ENCODE results near the gene AGRN. TPM values are rescaled to one million over a fixed set of nuclear protein-coding genes. Genes with fewer than 3 reads are reported as not detected.
A peak's percentile ranks its signal among the peaks of the same experiment; 100 is the strongest.

AGRN gene
- total RNA-seq, 1 experiment from 2014 or later: 134 TPM

GRCh38 chr1:1067860-1068516 is 48.1 kb downstream of the AGRN start:
- TF ChIP-seq EZH2phosphoT487 (IDR thresholded peaks at IDR 0.05; ENCODE audit: borderline replicate concordance): no peak
- TF ChIP-seq YY1 (IDR thresholded peaks at IDR 0.05; ENCODE audit: extremely low read depth, insufficient replicate concordance, low read depth, low read length): no peak
- TF ChIP-seq SRF (IDR thresholded peaks at IDR 0.05; ENCODE audit: low read depth): no peak
- TF ChIP-seq REST (IDR thresholded peaks at IDR 0.05; ENCODE audit: low read depth): no peak
- TF ChIP-seq CTCF (IDR thresholded peaks at IDR 0.05 in 2 of 3, conservative IDR thresholded peaks at IDR 0.05 in 1 of 3; ENCODE audit: borderline replicate concordance in 1 of 3, insufficient read depth in 1 of 3, low read depth in 2 of 3, low read length in 2 of 3): no peak
- no peak for TF ChIP-seq ZNF274 (IDR thresholded peaks at IDR 0.05; ENCODE audit: low read depth, low read length)
- no peak for TF ChIP-seq POLR2A (IDR thresholded peaks at IDR 0.05; ENCODE audit: borderline replicate concordance, extremely low read depth, insufficient read depth, insufficient read length)
- TF ChIP-seq CEBPB (IDR thresholded peaks at IDR 0.05; ENCODE audit: low read depth): no peak
- no peak for TF ChIP-seq ELF1 (IDR thresholded peaks at IDR 0.05; ENCODE audit: borderline replicate concordance, low read depth)
- TF ChIP-seq JUND (IDR thresholded peaks at IDR 0.05): no peak
- no peak for TF ChIP-seq ATF3 (IDR thresholded peaks at IDR 0.05)
- TF ChIP-seq CBX3 (IDR thresholded peaks at IDR 0.05; ENCODE audit: low read depth): no peak
- no peak for TF ChIP-seq ZBTB33 (IDR thresholded peaks at IDR 0.05; ENCODE audit: extremely low read depth, insufficient replicate concordance, low read length)
- ChIA-PET RAD21 (ENCODE audit: low non-redundant PET in 1 of 2, low total read pairs in 2 of 2, uncharacterized antibody in 2 of 2, unreplicated experiment in 2 of 2) (no interaction called here), POLR2A (no interaction called here), CTCF (no interaction called here)
- DNase-seq (ENCODE audit: low read depth, low spot score): no peak
- no peaks in the 10 kb centered on the region for H3K9me3 ChIP-seq (ENCODE audit: control insufficient read depth in 1 of 2, insufficient read depth in 1 of 2, low read depth in 1 of 2, low read length in 2 of 2)
- no peaks in the 10 kb centered on the region for H3K9me2 ChIP-seq (ENCODE audit: insufficient read depth)
- no peaks in the 10 kb centered on the region for H3K36me3 ChIP-seq (ENCODE audit: control insufficient read depth in 1 of 2, insufficient read depth in 2 of 2, low read length in 2 of 2)
- H4K20me1 ChIP-seq (ENCODE audit: insufficient read depth): no peaks in the 10 kb centered on the region
- no peak overlapping the region for H2AFZ ChIP-seq (ENCODE audit: low read depth, low read length, poor library complexity, severe bottlenecking)
- H3K4me3 ChIP-seq (replicated peaks in 1 of 2; ENCODE audit: low read depth in 1 of 2, low read length in 2 of 2): peak overlapping the region; percentile 50 to 64
- H3K27me3 ChIP-seq (ENCODE audit: insufficient read depth, low read length): no peaks in the 10 kb centered on the region
- peaks cover 2% of the 10 kb centered on the region; the same call in 1 of the 2 replicates for H3K79me2 ChIP-seq (ENCODE audit: insufficient read depth, low read length)
- H3K9ac ChIP-seq (ENCODE audit: low read length): peak overlapping the region; percentile 46; the same call in 1 of the 2 replicates
- intact Hi-C loops (cut with micrococcal nuclease): loop anchor here (5.0 kb wide), 1 partner anchor 66 kb away; the partner anchor contains the start of gene HES4
- peaks cover 34 to 64% of the 10 kb centered on the region in 2 experiments for H3K4me1 ChIP-seq (ENCODE audit: control insufficient read depth in 1 of 2, insufficient read depth in 2 of 2, low read length in 2 of 2)
- H3K27ac ChIP-seq (ENCODE audit: low read depth, low read length): peak overlapping the region; percentile 62; the same call in 1 of the 2 replicates
- no peak for ATAC-seq
- H3K4me2 ChIP-seq (ENCODE audit: low read length): peak overlapping the region; percentile 90
- no TSS peak for BruUV-seq (replicated peaks)

All from HCT116 (cell line).